ENCODE data around the gene CNTNAP2.

CNTNAP2 gene

DNA sequence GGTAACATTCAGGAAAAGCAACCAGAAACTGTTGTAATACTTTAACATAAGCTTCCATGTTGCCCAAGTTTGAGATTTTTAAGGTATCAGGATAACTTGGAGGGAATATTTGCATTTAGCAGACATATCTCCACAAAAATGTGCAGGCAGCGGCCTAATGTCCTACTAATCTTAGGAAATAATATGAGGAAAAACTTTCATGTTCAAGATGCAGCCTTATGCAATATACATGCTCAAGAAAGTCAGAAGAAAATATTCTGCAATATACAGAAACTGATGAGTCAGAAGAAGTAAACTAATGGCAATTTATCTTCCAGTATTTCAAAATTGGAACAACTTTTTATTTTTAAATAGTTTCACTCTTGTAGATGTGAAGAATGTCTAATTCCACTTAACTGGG lies 2010.8 kb downstream of the CNTNAP2 start:
- no peaks in the 10 kb centered on the region for H3K9me3 ChIP-seq (ENCODE audit: control insufficient read depth, insufficient read depth, low read depth, low read length)
- POLR2A ChIA-PET = no interaction called here
- no peaks in the 10 kb centered on the region for H3K36me3 ChIP-seq (ENCODE audit: control insufficient read depth in 2 of 2, insufficient read depth in 1 of 2, low read length in 2 of 2)
- H3K27ac ChIP-seq (ENCODE audit: extremely low read depth, low read depth, low read length) = no peak overlapping the region
- CTCF ChIA-PET = no interaction called here
- no peaks in the 10 kb centered on the region for H3K4me1 ChIP-seq (ENCODE audit: control insufficient read depth, insufficient read depth, low read length)
- H3K4me3 ChIP-seq (ENCODE audit: low read depth, low read length) = no peak overlapping the region
- TF ChIP-seq ZNF529 (tag by site-specific recombination; IDR thresholded peaks at IDR 0.05; ENCODE audit: insufficient replicate concordance) = no peak
- TF ChIP-seq, protein P1, sequence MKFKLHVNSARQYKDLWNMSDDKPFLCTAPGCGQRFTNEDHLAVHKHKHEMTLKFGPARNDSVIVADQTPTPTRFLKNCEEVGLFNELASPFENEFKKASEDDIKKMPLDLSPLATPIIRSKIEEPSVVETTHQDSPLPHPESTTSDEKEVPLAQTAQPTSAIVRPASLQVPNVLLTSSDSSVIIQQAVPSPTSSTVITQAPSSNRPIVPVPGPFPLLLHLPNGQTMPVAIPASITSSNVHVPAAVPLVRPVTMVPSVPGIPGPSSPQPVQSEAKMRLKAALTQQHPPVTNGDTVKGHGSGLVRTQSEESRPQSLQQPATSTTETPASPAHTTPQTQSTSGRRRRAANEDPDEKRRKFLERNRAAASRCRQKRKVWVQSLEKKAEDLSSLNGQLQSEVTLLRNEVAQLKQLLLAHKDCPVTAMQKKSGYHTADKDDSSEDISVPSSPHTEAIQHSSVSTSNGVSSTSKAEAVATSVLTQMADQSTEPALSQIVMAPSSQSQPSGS (tag by site-specific recombination; IDR thresholded peaks at IDR 0.05; ENCODE audit: low read depth) = no peak
- TF ChIP-seq ZNF121 (tag by site-specific recombination; IDR thresholded peaks at IDR 0.05) = no peak
- no peak for TF ChIP-seq BCL11B (tag by site-specific recombination; IDR thresholded peaks at IDR 0.05; ENCODE audit: low read depth)
- TF ChIP-seq, protein P2, sequence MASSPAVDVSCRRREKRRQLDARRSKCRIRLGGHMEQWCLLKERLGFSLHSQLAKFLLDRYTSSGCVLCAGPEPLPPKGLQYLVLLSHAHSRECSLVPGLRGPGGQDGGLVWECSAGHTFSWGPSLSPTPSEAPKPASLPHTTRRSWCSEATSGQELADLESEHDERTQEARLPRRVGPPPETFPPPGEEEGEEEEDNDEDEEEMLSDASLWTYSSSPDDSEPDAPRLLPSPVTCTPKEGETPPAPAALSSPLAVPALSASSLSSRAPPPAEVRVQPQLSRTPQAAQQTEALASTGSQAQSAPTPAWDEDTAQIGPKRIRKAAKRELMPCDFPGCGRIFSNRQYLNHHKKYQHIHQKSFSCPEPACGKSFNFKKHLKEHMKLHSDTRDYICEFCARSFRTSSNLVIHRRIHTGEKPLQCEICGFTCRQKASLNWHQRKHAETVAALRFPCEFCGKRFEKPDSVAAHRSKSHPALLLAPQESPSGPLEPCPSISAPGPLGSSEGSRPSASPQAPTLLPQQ (tag by site-specific recombination; IDR thresholded peaks at IDR 0.05) = no peak
- no peak for TF ChIP-seq SETDB1 (IDR thresholded peaks at IDR 0.05; ENCODE audit: insufficient read length, low read length)
- no peak for TF ChIP-seq ZNF184 (tag by site-specific recombination; IDR thresholded peaks at IDR 0.05)
- no peak for TF ChIP-seq BCL11A (tag by site-specific recombination; IDR thresholded peaks at IDR 0.05; ENCODE audit: low read depth)

DNA sequence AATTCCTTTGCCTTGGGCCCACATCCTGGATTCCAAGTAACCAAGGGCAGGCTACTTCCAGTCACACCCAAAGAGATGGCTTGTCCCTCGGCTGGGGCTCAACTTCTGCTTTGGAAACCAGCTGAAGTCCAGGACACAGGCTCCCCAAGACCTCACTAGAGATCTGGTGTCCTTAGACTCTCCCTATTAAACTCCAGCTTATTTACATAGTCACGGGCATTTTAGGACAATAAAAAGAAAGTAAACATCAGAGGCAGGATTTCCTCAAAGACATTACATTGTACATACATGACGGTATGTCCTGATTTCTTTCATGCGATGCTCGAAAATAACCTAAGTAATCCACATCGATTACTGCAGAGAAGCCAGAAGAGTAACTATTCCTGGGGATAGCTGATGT lies 2012.4 kb downstream of the CNTNAP2 start:
- CTCF ChIA-PET = no interaction called here
- no peak overlapping the region for H3K4me3 ChIP-seq (ENCODE audit: low read depth, low read length)
- H3K9me3 ChIP-seq (ENCODE audit: control insufficient read depth, insufficient read depth, low read depth, low read length) = no peaks in the 10 kb centered on the region
- no peak overlapping the region for H3K27ac ChIP-seq (ENCODE audit: extremely low read depth, low read depth, low read length)
- POLR2A ChIA-PET = no interaction called here
- no peaks in the 10 kb centered on the region for H3K36me3 ChIP-seq (ENCODE audit: control insufficient read depth in 2 of 2, insufficient read depth in 1 of 2, low read length in 2 of 2)
- no peaks in the 10 kb centered on the region for H3K4me1 ChIP-seq (ENCODE audit: control insufficient read depth, insufficient read depth, low read length)
- no peak for TF ChIP-seq OSR2 (tag by site-specific recombination; IDR thresholded peaks at IDR 0.05)
- no peak for TF ChIP-seq ZNF121 (tag by site-specific recombination; IDR thresholded peaks at IDR 0.05)
- no peak for TF ChIP-seq ZSCAN23 (tag by site-specific recombination; IDR thresholded peaks at IDR 0.05)
- no peak for TF ChIP-seq YY2 (tag by site-specific recombination; IDR thresholded peaks at IDR 0.05)
- TF ChIP-seq ZNF747 (tag by site-specific recombination; IDR thresholded peaks at IDR 0.05) = no peak
- TF ChIP-seq GFI1B (tag by site-specific recombination; IDR thresholded peaks at IDR 0.05) = no peak
- TF ChIP-seq ZNF626 (tag by site-specific recombination; IDR thresholded peaks at IDR 0.05) = no peak
- no peak for TF ChIP-seq MYNN (tag by site-specific recombination; IDR thresholded peaks at IDR 0.05; ENCODE audit: borderline replicate concordance)

DNA sequence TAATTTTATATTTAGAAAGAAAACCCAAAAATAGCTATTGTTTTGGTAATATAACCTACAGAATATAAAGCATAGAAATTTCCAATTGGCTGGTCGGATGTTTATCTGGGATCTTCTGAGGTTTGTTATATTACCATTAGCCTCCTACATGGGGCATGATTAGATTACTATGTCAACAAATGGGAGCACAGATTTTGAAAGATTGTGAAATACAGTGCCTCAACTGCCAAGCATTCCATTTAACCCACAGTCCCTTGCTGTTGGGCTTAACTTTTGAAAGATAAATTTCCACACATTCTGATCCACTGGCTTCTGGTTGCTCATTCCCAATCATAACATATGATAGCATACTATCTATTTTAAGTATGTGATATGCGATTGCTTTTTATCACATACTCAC lies 2018.5 kb downstream of the CNTNAP2 start:
- Histone ChIP-seq H3K9me3 (ENCODE audit: control insufficient read depth, insufficient read depth, low read depth, low read length) (no peaks in the 10 kb centered on the region), H3K4me1 (ENCODE audit: control insufficient read depth, insufficient read depth, low read length) (no peaks in the 10 kb centered on the region), H3K27ac (ENCODE audit: extremely low read depth, low read depth, low read length) (no peak overlapping the region), H3K4me3 (ENCODE audit: low read depth, low read length) (no peak overlapping the region), H3K36me3 (ENCODE audit: control insufficient read depth in 2 of 2, insufficient read depth in 1 of 2, low read length in 2 of 2) (no peaks in the 10 kb centered on the region)
- POLR2A ChIA-PET = no interaction called here
- CTCF ChIA-PET = no interaction called here
- no peak for TF ChIP-seq ZNF404 (tag by site-specific recombination; IDR thresholded peaks at IDR 0.05)
- TF ChIP-seq, protein P3, sequence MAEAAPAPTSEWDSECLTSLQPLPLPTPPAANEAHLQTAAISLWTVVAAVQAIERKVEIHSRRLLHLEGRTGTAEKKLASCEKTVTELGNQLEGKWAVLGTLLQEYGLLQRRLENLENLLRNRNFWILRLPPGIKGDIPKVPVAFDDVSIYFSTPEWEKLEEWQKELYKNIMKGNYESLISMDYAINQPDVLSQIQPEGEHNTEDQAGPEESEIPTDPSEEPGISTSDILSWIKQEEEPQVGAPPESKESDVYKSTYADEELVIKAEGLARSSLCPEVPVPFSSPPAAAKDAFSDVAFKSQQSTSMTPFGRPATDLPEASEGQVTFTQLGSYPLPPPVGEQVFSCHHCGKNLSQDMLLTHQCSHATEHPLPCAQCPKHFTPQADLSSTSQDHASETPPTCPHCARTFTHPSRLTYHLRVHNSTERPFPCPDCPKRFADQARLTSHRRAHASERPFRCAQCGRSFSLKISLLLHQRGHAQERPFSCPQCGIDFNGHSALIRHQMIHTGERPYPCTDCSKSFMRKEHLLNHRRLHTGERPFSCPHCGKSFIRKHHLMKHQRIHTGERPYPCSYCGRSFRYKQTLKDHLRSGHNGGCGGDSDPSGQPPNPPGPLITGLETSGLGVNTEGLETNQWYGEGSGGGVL (tag by site-specific recombination; IDR thresholded peaks at IDR 0.05) = no peak
- no peak for TF ChIP-seq ZNF514 (tag by site-specific recombination; IDR thresholded peaks at IDR 0.05)
- TF ChIP-seq ZNF449 (tag by site-specific recombination; IDR thresholded peaks at IDR 0.05) = peak; percentile 70; the same call in 1 of the 2 replicates
- TF ChIP-seq ZNF571 (tag by site-specific recombination; IDR thresholded peaks at IDR 0.05) = no peak
- no peak for TF ChIP-seq ZNF202 (tag by site-specific recombination; IDR thresholded peaks at IDR 0.05; ENCODE audit: borderline replicate concordance)
- no peak for TF ChIP-seq ZNF473 (tag by site-specific recombination; IDR thresholded peaks at IDR 0.05)
- TF ChIP-seq BCL11B (tag by site-specific recombination; IDR thresholded peaks at IDR 0.05; ENCODE audit: low read depth) = no peak
- TF ChIP-seq GLIS1 (tag by site-specific recombination; IDR thresholded peaks at IDR 0.05) = peak; percentile 86
- TF ChIP-seq ZBTB17 (tag by site-specific recombination; IDR thresholded peaks at IDR 0.05) = peak; percentile 82
